ENCODE results near the gene CYP19A1.

Gene CYP19A1

DNA sequence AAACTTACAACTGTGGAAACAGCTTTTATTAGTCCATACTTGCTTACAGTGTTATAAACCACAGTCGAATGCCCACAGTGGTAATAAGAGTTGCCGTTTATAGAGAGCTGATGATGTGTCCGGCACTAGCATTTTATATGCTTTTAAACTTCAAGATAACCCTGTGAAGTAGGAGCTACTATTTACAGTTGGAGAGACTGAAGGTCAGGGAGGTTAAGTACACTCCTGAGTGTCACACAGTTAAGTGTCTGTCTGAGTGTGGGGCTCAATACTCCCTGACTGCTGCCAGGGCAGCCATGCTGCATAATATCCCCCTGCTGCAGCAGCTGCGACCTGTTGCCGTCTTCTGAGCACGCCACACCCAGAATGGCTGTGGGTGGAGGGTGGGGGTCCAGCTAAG lies 153.8 kb downstream of the CYP19A1 start:
- DNase-seq (ENCODE audit: low spot score), result no peak

DNA sequence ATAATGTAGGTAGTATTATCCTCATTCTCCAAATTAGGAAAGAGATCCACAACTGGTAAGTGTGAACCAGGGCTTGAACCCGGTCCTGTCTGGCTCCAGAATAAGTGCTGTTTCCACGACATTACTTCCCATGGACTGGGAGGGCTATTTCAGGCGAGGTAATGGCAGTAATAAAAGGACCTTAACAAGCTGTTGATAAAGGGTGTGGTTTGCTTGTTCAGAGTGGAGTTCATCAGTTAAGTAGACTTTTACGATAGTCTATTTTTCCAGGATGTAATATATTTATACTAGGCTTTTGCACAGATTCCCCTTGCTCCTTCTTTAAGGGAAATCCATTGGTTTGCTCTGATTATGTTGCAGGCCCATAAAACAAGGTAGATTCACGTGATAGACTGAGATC lies 155.3 kb downstream of the CYP19A1 start:
- DNase-seq (ENCODE audit: low spot score), result no peak

DNA sequence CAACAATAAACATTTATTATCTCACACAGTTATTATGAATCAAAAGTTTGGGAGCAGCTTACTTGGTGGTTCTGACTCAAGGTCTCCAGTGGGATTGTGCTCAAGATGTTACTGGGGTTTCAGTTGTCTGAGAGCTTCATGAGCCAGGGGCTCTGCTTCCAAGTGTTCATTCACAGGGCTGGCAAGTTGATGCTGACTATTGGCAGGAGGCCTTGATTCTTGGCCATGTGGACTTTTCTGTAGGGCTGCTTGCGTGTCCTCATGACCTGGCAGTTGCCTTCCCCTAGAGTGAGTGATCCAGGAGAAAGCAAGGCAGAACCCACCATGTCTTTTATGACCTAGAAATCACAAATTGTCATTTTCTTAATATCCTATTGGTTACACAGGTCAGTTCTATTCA lies 156.5 kb downstream of the CYP19A1 start:
- no peak for DNase-seq (ENCODE audit: low spot score)

DNA sequence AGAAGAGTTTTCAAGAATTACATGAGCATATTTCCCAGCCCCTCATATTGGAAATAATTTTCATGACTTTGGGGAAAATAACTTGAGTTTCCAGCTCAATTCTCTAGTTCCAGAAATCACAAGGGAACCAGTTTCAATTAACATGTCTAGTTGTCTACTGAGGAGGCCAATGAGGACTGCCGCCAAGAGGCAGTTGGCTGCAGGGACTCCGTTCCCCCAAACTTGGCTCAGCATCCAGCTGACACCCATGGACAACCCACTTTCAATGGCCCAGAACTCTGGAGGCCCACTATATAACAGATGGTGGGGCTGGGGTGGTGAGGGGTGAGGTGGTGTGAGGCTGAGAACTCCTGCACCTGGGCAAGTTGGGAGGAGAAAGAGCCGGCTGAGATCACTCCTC lies 157.2 kb downstream of the CYP19A1 start:
- no peak for DNase-seq (ENCODE audit: low spot score)

DNA sequence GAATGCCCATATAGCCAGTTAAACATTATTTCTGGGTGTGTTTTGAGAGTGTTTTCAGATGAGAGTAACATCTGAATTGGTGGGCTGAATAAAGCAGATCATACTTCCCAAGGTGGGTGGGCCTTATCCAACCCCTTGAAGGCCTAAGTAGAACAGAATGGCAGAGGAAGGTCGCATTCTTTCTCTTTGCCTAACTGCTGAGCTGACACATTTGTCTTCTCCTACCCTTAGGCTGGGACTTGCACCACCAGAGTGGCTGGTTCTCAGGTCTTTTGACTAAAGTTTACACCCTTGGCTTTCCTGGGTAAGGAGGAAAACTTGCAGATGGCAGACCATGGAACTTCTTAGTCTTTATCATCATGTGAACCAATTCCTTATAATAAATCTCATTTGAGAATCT lies 157.9 kb downstream of the CYP19A1 start:
- DNase-seq (ENCODE audit: low spot score), result no peak

DNA sequence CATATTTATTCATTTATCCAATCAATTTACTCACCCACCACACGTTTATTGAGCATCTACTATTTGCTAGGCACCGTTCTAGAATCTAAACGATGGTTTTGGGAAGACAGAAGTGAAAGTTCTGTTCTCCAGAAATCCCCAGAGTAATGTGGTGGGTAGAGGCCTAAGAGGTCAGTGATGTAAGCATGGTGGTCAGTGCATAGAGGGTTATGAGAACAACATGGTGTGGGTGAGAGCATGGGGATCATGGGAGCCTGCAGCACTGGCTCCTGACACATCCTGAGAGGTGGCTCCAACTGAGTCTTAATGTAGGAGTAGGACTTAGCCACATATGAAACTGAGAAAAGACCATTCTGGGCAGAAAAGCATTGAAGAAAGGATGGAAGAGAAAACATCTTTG lies 158.4 kb downstream of the CYP19A1 start:
- no peak for DNase-seq (ENCODE audit: low spot score)

DNA sequence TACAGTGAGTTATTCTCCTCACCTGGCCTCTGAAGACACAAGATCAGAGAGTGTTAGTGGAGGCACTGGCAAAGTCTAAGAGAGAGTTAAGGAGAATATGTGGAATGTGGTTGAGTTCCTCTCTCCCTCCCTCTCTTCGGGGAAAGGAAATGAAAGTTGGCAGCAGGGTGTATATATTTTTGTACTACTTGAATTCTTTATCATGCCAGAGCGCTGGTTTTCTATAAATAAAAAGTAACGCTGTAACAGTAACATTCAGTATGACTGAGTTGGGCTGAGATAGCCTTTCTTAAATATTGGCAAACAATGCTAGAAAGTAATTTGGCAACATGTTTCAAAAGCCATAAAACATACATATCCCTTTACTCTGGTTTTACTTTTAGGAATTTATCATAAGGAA lies 166.2 kb downstream of the CYP19A1 start:
- DNase-seq (ENCODE audit: low spot score), result no peak

DNA sequence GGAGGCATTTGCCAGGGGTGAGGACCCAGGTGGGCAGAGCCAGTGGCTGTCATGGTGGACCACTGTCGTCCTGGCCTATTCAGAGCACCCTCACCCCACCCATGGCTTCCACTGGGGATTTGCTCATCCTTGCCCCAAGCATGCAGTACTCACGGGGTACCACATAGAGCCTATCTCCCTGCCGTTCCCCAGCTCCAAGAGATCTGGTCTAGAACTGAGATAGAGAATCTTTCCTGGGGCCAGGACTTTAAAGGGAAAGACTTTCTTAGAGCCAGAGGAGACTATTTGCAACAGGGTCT lies 166.8 kb downstream of the CYP19A1 start:
- no peak for DNase-seq (ENCODE audit: low spot score)

DNA sequence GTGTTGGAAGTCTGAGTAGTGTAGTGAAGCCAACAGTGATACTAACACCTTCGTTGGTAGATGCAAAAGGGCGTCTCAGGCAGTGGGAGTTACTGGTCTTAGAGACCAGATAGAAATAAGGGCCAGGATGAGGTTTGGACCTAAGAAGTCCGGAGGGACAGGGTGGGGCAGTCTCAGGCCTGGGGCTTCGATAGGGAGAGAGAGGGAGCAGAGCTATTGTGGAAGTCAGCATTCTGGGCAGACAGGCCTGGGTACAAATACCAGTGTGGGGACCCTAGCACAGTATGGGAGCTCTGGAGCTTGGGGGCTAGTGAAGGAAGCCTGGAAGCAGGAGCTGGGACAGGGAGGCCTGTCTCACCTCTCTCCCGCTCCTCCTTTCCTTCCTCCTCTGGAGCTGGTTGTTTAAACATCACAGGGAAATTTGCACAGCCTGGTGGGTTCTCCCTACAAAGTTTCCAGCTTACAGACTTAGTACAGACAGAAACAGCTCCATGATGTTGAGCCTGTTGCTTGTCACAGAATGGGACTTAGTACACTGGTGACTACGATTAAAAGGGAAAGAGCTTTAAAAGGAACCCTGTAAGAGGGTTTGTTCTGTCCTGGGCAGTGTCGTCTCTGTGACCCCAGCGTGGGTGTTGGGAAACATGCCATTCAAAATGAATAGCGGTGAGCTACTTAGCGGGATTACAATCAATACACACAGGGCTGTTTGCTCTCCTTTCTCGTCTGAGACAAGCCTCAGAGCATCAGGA lies 167.3 kb downstream of the CYP19A1 start:
- no peak for DNase-seq (ENCODE audit: low spot score)

DNA sequence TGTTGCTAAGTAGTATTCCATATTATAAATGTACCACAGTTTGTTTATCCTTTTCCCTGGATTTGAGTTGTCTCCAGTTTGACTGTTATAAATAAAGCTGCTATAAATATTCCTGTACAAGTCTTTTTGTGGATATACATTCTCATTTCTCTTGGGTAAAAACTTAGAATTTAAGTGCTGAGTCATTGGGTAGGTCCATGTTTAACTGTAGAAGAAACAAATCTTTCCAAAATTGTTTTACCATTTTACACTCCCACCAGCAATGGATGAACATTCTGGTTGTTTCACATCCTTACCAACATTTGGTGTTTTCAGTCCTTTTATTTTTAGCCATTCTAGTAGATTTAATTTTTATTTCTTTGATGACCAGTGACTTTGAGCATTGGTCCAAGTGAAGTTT lies 169.7 kb downstream of the CYP19A1 start:
- DNase-seq (ENCODE audit: low spot score), result no peak

DNA sequence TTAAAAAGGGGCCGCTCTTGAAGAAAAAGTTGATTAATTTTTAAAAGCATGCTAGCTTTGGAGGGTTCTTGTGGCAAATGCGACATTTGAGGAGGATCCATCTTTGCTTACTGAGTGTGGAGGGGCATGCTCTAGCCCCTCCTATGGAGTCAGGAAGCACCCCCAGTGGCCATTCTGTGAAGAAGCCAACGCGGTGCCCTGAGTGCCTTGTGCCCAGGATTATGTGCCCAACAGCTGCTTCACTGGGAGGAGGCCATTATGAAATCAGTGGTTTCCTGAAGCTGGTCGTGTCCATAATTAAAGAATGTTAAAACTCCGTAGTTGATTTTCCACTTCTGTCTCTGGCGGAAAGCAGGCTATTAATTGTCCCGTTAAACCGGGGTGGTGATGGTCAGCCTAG lies 174.6 kb downstream of the CYP19A1 start:
- no peak for DNase-seq (ENCODE audit: low spot score)

DNA sequence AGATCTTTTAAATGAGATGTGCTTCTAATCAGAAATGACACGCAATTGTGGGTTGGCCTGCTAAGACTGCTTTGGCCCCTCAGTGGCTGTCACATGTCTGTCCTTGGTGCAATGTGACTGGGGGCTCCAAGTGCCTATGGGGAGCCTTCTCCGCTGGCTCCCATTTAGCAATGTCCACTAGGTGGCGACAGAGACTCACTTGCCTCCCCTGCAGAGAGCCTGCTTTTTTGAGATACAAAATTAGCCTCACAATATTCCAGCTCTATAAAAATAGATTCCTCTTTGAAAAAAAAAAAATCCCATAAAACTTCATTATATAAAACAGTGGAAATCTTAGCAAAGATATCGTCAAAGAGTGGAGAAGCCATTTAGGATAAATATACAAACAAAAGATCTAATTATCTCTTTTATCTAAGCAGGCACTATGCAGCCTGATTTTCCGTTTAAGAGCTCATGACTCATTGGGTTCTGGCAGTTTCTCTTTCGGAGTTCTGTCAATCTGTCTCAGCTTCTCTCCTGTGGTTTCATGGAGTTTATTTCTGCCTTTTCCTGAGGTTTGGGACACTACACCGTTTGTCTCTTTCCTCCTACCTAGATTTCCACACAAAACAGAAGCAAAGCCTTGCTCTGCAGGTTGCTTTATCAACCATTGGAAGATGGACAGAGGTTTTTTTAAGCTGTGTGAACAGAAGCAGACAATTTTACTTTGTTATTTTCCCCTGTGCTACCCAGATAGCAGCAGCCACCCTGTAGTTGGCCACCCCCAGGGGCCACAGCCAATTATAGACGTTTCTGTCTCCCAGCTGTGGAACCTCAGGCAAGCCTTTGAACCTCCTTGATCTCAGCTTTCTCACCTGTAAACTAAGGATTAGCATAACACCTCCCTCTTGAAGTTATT lies 175.3 kb downstream of the CYP19A1 start:
- peak; percentile 74 for DNase-seq (ENCODE audit: low spot score)

DNA sequence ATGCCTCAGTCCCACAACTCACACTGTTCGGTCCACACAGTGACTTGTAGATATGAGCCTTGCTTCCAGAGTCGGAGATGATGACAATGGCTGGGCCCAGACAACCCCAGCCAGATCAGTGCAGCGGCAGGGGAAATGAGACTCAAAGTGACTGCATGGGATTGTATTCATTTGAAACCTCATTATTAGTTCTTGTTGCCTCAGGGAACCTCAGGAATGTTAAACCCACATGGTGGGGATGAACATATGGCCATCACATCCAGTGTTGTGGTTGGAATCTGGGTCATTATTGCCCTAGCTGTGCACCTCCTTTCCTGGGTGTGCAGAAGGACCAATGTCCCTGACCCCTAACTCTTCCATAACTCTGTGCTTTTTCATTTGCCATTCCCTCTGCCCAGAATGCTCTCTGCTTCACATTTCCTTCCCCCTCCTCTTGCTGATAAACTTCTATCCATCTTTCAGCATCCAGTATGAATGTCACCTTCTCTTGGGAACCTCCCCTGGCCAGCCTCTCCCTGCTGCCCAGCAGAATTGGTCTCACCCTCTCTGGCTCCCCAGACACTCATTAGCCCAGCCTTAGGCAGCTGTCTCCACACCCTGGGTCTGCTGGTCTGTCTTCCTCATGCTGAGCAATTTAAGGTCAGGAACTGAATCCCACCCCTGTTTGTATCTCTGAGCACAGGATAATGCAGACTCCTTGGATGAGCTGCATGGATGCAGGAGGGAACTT lies 176.7 kb downstream of the CYP19A1 start:
- DNase-seq (ENCODE audit: low spot score), result no peak

DNA sequence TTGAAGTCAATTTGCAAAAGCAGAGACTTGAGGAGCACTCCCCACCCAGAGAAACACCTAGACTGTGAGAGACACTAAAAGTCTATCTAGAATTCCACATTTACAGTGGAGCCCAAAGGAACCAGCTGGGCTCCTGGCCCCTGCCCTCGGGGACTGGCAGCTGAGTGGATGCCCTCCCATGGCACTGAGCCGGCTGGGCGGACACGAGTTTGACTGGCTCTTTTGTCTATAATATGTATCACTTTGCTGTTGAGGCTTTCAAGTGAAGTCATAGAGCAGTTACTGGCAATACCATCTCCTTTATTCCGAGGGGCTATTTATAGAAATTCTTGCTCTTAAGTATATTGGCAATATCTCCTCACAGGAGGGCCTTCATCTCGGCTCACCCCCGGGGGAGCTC lies 177.9 kb downstream of the CYP19A1 start:
- no peak for DNase-seq (ENCODE audit: low spot score)
